Activated naive CD4-positive, alpha-beta T cell treated with anti-CD3 and anti-CD28 coated beads, Interleukin-2, amount 50 U/mL, for 16 hours (primary cell): ENCODE results near the gene EBLN1.

Experiments
- DNase-seq: peaks from one replicate; pipeline ENCODE4 v3.0.0-alpha.2; 2020

Gene EBLN1

DNA sequence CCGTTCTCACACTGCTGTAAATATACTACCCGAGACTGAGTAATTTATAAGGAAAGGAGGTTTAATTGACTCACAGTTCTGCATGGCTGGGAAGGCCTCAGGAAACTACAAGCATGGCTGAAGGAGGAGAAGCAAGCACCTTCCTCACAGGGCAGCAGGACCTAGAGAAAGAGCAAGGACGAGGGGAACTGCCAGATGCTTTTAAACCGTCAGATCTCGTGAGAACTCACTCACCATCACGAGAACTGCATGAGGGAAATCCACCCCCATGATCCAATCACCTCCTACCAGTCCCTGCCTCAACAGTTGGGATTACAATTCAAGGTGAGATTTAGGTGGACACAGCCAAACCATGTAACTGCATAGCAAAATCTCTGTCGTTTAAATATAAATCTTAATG, at the start of gene EBLN1:
TSS of gene EBLN1 (minus strand) at position 174 of the 400 bp plus-strand sequence. CDS start 8,032 bp downstream, outside the sequence.
- DNase-seq, result no peak

DNA sequence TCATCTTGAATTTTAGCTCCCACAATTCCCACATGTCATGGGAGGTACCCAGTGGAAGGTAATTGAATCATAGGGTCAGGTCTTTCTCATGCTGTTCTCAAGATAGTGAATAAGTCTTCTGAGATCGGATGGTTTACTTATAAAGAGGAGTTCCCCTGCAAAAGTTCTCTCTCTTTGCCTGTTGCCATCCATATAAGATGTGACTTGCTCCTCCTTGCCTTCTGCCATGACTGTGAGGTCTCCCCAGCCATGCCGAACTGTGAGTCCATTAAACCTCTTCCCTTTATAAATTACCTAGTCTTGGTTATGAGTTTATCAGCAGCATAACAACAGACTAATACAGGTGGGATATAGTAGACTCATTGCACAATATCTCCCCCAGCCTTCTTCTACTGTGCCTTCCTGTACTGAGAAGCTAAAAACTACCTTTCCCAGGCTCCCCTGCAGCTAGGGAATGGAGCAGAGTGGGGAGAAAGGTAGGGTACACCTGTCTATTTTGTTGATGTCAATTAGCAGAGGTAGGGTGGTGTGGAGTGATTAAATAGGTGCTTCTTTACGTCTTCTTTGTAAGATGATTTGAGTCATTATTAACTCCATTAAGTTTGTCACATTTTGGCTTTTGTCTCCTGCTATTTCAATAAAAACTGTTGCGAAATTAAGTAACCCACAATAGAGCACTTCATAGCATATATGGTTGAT, 48.2 kb upstream of the EBLN1 start:
- no peak for DNase-seq

DNA sequence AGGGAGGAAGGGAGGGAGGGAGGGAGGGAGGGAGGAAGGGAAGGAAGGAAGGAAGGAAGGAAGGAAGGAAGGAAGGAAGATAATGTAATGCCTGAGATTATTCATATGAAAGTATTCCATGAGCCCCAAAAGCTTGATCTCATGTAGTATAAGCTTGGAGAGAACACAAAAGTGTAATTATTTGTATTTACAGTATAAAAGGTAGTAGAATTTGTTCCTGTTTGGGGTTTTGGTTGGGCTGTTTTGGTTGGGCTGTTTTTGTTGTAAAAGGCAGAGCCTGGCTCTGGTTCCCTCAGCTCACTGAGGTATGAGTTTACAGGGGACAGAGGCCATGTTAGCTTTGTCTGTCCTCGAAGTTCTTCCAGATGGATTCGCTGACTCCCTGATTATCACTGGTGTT, 45.3 kb upstream of the EBLN1 start:
- DNase-seq, result no peak

DNA sequence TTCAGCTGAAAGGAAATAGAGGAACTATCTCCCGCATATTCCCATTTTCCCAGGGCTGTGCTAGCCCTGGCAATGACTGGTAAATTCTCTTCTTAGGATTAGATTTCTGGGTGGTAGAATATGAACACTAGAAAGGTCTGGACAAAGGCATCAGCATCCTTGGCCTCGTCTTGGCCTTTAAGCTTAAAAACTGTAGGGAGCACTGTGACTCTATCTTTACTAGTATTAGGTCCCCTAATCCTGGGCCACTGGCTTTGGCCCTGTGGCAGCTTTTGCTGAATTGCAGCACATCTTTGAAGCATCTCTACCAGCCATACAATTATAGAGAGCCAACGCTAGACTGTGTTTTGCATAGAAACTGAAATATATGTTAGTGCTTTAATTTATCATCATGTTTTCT, 41.5 kb upstream of the EBLN1 start:
- DNase-seq, result no peak

DNA sequence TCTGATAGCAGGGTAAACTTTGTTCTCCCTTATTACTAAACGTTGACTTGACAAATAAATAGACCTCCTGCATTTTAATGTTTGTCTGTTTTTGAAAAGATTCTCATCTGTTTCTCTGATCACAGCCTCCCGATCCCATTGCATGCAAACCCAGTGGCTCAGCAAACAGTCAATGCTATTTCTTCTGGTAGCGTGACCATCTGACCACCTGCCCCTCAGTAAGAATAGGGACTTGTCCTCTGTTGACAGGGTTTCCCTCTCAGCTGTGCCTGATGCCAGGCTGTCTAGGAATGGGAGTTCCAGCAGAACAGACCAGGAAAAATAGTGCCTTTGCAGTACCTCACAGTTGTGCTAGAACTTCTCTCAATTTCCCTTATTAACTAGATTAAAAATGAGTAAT, 40.7 kb upstream of the EBLN1 start:
- DNase-seq, result no peak

DNA sequence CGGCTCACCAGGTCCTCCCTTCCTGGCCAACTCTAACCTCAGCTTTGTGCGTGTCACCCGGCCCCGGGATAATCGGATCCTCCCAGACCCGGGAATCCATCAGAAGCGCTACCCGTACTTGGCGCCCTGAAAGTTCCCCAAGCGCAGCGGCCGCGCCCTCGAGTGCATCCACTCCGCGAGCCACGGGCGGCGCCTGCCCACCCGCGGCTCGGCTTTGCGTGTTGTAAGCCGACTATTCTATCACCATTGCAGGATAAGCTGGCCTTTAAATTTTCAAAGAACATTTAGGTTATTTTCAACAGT, 35.7 kb upstream of the EBLN1 start:
- DNase-seq, result peak; percentile 45

DNA sequence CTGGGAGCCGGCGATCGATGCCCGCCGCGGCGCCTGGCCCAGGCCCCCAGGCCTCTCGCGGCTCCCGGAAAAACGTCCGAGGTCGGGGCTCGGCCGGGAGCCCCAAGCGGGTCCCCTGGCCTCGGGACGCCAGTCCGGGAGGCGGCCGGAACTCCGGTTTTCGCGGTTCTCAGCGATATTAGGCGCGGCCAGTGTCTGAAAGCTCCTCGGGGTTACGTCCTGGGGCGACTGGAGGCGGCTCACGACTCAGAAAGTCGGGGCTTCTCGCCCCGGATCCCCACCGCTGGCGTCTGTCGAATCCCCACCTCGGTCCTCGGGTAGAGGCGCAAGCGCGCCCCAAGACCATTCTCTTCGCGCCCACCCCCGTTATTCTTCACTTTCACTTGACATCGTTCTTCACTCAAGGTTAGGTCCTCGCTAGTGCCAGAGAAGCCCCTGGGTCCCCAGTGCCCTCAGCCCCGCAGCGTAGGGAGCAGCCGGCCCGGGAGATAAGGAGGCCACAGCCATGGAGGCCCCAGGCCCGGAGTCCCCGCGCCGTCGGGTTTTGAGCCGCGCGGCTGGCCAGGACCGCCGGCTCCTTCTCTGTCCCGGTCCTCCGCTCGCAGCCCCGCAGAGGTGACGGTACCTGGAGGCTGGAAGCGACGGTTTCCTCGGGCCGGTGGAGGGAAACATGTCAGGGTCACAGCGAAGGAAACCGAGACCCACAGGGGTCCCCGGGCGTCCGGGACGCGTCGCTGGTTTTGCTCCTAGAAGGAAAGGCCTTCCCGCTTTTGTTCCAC, 35.2 kb upstream of the EBLN1 start:
- DNase-seq, result peak; percentile 42

DNA sequence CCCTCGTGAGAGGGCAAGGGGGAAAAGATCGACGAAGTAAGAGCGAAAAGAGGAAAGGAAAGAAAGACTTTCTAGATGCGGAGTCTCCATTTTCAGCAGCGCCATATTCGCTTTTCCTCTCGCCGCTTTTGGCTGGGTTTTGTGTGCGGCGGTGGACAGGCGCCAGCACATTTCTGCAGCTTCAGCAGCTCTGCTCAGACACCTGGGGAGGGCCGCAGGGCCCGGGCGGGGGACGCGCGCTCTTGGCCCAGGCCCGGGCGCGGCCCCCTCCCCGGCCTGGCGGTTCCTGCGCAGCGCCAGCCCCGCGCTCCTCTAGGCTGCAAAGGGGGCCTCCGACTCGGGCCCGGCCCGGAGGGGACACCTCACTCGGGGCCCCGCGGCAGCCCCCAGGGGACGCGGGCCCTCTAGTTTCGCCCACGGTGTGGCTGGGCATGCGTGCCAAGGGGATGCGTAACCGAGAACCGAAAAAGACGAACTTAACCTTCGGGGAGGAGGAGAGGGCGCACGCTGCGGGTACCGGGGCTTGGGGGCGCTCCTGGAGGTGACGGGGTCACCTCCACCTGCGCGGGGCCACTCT, 34.5 kb upstream of the EBLN1 start:
- peak; percentile 79 for DNase-seq

DNA sequence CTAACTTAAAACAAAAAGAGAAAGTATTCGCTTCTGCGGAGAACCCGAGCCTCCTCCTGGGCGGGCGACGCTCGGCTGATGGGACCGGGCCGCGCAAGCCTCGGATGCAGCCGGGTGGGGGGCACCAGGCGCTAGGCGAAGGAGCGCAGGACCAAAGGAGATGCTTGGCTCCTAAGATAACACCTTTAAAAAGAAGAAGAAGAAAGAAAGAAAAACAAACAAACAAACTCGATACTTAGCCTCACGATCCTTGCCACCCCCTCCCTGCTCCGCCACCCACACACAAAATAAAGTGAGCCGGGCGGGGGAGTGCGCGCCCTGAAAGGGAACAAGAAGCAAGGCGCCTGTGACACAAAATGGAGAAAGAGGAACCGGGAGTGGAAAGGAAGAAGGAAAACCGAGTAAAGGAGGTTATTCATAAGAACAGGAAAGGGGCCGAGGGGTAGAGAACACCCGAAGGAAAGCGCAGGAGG, 34.0 kb upstream of the EBLN1 start:
- peak; percentile 75 for DNase-seq

DNA sequence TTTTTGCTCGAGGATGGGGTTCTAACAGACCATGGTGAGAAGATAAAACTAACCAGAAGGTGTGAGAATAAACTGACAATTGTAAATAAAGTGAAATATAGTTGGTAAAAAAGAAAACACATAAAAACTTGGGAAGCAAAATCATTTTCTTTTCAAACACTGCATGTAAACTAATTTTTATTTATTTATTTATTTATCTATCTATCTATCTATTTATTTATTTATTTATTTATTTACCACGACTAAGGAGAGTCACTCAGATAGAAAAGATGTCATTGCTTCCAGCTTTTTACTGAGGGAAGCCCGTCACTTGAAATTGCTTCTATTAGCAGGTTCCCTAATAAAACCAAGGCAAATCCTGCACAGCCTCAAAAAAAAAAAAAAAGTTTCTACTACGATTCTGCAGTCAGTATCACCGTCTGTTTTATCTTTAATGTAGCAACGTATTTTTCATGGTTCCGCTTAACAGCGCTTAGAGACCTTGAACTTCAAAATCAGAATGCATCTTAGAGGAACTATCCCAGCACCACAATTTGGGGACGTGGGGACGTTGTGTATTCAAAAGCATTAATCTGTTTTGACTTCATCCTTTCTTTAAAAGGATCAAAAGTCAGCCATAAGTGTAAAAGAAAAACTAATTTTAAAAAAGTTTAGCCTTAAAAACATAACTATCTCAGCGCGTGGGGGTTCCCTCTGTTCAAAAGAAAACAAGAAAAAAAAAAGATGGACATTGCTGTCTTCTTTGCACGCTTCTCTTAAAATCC, 33.3 kb upstream of the EBLN1 start:
- DNase-seq, result no peak

DNA sequence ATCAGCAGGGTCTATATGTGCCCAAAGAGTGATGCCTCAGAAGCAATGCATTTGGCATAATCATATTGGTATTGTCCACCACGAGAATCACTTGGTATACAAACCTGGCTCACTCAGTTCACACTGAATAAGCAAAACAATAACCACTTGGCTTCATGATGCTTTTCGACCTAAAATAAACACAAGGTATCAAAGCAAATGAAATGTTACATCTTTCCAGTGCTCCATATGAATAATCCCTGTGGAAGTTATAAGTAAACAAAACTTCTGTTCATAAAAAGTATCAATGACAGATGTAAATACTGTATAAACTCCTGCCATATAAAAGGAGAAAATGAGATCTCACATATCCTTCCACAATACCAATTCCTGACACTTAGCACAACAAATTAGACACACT, 29.8 kb upstream of the EBLN1 start:
- no peak for DNase-seq

DNA sequence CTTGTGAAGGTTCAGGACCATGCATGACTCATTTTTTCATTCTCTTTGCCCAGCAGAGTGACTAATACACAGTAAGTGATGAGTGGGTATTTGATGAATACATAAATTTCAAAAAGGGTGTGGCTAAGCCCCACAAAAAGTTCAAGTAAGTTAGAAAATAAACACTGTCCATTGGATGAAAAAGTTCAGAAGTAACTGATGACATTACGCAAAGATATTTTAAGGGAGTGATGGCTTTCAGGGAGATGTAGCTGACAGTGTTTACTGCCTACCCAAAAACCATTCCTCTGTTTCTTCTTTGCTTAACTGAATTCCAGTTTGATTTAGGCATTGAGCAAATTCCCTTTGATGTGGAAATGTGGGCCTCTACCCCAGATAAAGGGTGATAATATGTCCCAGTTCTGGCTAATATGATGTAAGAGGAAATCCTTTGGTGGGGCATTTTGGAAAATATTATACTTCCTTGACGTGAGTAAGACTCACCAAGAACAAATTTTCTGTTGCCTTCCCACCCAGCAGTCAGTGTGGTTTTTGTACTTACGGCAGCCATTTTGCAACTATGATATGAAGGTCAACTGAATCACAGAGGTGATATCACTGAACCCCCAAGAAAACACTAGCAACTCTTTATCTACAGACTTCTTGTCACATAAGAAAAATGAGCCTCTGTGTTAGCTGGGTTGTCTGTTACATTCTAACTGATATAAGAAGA, 29.0 kb upstream of the EBLN1 start:
- DNase-seq, result peak; percentile 37

DNA sequence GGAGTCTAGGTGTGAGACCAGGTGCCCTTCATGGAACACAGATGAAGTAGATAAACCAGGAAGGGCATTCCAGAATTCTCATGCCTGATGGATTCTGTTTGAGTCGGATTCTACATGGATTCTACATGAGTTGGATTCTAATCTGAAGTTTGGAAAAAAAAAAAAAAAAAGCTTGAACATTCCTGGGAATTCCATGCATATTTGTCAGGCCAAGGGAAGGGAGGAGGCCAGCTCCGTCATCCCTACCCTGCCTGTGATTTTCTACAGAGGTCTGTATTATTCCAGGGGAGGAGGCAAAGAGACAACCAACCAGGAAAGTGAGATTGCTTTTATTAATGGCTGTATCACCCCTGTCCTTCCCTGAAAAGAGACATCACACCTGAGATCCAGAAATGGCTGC, 27.8 kb upstream of the EBLN1 start:
- DNase-seq, result no peak

DNA sequence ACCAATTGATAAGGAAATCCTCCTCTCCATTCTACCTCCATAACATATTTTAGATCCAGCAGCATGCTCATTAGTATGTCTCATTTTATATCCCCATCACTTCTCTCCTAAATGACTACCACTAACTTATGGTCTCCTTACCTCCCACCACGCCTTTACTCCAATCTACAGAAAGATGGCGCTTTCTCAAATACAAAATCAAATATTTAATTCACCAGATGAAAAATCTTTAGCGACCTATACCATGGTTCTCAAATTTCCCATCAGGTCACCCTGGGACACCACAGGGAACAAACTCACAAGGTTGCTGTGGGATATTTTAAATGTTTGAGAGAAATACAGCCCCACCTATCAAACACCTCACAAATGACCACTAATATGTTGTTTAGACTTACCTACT, 27.0 kb upstream of the EBLN1 start:
- no peak for DNase-seq

DNA sequence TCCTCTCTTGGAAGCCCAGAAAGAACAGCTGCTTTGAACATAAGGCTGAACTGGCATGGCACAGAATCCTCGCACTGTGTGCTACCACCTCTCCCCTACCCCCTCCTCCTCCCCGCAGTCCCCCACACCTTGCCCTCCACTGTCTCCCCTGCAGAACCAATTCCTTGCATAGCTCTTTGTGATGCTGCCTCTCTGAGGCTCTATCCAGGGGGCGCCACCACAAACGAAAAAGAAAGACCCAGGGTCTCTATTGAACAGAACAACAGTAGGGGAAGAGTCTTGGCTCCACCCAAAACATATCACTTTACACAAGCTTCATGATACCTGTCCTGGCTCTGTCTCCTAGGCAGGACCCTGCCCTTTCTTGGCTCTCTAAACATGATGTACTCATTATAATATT, 26.2 kb upstream of the EBLN1 start:
- DNase-seq, result no peak

DNA sequence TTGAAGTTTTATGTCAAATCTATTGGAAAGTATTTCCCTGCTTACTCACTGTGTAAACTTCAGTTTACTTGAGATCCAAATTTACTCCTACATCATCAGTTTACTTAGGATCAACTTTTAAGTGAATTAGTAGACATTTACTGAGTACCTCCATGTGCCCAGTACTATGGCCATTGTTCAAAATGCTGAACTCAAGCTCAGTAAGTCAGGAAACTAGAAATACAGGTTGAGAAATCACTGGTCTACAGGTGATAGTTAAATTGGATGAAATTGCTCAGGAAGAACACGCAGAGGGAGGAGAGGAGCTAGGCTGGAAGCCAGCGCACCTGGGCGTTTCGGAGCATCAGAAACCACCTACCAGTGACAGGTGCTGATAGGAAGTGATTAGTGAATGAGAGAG, 25.5 kb upstream of the EBLN1 start:
- no peak for DNase-seq

DNA sequence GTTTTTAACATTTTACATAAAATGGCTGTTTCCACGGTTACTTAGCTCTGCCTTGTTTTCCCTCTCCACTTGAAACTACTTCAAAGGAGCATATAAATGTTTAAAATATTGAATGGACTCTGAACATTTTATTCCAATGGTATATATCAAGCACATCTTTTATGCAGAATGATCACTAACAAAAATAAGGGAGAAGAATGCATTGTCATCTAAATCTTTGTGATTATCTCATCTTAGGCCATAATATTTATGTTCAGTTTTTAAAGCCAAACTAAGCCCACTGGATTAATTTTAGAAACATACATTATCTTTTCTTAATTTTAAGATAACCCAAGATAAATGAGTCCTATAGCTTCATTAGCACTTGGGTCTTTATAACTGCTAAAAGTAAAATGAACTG, 13.4 kb upstream of the EBLN1 start:
- no peak for DNase-seq

DNA sequence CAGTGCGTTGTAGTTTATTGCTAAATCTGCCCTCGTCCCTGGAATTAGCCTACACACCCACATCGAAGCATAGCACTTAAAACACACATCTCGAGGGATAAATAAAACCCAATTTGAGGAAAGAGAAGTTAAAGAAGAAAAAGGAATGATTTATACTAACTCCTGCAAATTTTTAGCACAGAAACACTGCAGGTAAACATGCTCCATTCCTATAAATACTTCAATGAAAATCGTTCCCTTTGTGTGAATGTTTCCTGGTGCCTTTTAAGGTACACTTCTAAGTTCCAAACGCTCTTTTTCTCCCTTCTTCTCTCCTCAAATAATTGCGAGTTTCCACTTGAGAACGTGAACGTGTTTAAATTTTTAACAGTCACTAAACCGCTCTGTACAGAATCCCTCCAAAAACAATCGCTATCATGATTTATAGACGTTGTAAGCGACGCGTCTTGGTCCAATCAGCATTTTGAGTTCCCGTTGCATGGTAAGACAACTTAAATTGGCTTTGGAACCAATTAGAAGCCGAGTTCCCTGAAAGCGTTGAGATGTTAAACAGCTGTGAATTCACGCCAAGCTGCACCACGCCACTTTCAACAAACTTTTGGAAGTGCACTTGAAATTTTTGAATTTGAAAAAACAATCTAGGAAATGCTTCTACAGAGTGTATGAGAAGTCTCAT, 12.5 kb upstream of the EBLN1 start:
- no peak for DNase-seq

DNA sequence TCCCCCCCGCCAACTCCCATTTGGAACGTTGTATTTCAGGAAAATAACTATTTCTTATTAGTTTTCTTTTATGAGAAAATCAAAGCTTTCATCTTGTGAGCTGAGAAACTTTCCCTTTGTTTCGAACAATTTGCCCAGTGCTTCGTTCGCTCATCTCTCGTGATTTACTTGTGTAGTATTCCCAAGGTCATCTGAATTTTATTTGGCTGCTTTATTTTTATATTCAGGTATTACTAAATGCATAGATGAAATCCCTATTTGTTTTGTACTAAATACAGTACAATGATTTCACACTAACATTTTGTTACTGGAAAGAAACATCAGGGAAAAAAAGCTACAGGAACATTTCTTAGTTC, 12.0 kb upstream of the EBLN1 start:
- DNase-seq, result no peak

DNA sequence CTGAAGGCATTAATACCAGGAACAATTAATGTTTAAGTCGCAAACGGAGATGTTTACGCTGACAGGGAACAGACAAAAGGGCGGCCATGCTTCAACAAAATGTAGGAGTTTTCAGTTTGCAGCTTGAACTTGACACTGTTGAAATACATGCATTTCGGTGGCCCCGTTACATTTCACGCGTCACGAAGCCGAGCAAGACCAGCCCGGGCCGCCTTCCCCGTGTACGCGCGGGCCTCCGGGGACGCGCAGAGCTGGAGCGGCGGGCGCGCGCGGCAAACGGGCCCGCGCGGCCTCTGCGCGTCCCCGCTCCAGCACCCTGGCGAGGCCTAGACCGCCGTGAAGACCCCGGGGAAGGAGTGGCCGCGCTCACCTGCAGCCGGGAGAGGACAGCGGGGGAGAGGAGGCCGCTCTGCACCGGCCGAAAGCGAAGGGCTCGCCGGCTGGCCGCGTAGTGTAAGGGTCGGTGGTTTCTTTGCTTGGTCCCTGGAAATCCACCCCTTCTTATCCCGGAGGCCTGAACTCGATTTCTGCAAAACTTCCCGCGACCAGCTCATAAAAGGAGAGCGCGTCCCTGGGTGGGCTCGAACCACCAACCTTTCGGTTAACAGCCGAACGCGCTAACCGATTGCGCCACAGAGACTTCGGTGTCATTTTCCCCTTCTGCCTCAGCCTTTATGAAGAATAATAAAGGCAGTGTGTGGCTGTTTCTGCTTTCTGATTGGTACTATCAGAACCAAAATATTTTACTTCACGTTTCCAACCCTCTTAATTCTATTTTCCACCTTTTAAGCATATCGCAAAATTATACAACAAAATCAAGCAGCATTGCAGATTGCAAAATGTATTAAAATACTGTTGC, 11.4 kb upstream of the EBLN1 start:
- peak; percentile 85 for DNase-seq

DNA sequence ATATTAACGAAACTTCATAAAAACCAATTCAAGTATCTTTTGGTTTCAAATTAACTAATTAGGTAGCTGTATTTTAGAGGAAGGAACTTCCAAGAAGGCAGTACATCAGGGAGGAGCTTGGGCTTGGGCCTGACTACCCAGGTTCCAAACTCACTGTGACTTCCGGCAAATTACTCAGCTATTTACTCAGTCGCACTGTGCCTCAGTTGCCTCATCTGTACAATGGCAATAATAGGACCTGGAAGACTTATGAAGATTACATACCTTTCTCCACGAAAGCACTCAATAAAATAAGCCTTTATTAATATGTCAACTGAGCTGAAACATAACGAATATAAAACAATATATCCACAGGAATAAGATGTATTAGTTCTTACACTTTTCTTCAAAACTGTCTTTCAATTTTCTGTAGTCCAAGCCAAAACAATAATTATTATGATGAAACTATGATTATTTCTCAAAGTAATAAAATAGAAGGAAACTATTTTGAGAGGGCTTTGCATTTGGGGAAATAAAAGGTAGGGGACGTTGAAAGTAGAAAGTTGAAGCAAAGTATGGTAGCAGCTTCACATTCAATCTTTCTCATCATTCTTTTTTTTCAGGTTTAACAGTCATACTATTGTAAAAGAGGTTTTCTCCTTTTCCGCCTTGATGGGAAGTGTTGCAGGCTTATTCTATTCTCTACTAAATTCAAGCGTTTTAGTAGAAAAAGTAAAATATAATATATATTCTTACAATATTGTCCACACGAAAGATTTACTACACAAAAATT, 10.5 kb upstream of the EBLN1 start:
- DNase-seq, result no peak
